ENCODE measurements around the gene DOCK7. TPM values are rescaled to one million over a fixed set of nuclear protein-coding genes. Genes with fewer than 3 reads are reported as not detected.
"Not testable (repeated sequence)": the region's sequence is repeated elsewhere in the genome, so short reads cannot be mapped to it uniquely, and the experiment has no call there.

Gene DOCK7
- total RNA-seq, 1 donor from 2014 or later: 63.7 TPM

- Mint-ChIP-seq H3K27ac (no peak overlapping the region), H3K27me3 (ENCODE audit: low read depth) (no peaks in the 10 kb centered on the region), H3K4me1 (no peaks in the 10 kb centered on the region), H3K36me3 (peaks cover 20% of the 10 kb centered on the region), H3K4me3 (no peak overlapping the region), H3K9me3 (no peaks in the 10 kb centered on the region)
- TF ChIP-seq, protein P1, sequence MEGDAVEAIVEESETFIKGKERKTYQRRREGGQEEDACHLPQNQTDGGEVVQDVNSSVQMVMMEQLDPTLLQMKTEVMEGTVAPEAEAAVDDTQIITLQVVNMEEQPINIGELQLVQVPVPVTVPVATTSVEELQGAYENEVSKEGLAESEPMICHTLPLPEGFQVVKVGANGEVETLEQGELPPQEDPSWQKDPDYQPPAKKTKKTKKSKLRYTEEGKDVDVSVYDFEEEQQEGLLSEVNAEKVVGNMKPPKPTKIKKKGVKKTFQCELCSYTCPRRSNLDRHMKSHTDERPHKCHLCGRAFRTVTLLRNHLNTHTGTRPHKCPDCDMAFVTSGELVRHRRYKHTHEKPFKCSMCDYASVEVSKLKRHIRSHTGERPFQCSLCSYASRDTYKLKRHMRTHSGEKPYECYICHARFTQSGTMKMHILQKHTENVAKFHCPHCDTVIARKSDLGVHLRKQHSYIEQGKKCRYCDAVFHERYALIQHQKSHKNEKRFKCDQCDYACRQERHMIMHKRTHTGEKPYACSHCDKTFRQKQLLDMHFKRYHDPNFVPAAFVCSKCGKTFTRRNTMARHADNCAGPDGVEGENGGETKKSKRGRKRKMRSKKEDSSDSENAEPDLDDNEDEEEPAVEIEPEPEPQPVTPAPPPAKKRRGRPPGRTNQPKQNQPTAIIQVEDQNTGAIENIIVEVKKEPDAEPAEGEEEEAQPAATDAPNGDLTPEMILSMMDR (IDR thresholded peaks at IDR 0.05; ENCODE audit: unreplicated experiment): peak; percentile 41
- peak in 1 of 2 experiments; percentile 54 for DNase-seq (ENCODE audit: low spot score in 2 of 2, unreplicated experiment in 2 of 2)
These were observed 157.6 kb downstream of the DOCK7 start for GRCh38 chr1:62530516-62531154.

DNA sequence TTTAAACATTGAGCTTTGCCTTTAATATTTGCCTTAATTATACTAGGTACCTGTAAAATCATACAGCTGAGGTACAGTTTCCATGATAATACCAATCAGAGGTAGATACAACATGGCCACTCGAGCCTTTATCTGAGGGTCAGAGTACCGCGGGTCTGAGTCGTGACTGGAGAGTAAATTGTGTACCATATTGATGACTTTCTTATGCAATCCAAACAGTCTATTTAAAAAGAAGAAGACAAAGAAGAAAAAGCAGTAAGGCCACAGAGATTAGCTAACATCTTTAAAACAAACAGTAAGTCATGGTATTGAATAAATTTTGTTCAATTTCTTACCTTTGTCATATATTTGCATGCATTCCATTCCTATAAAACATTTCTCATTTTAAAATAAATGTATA lies 159.0 kb downstream of the DOCK7 start:
- Mint-ChIP-seq H3K27me3 (ENCODE audit: low read depth) (no peaks in the 10 kb centered on the region), H3K4me1 (no peaks in the 10 kb centered on the region), H3K9me3 (no peaks in the 10 kb centered on the region), H3K27ac (no peak overlapping the region), H3K4me3 (no peak overlapping the region), H3K36me3 (peaks cover 19% of the 10 kb centered on the region)
- TF ChIP-seq, protein P1 (IDR thresholded peaks at IDR 0.05; ENCODE audit: unreplicated experiment): no peak
- no peak for DNase-seq (ENCODE audit: low spot score in 2 of 2, unreplicated experiment in 2 of 2)

- no peaks in the 10 kb centered on the region for H3K9me3 Mint-ChIP-seq
- peaks cover 21% of the 10 kb centered on the region for H3K36me3 Mint-ChIP-seq
- DNase-seq (ENCODE audit: low spot score in 2 of 2, unreplicated experiment in 2 of 2): no peak
- H3K27ac Mint-ChIP-seq: no peak overlapping the region
- H3K27me3 Mint-ChIP-seq (ENCODE audit: low read depth): no peaks in the 10 kb centered on the region
- TF ChIP-seq, protein P1 (IDR thresholded peaks at IDR 0.05; ENCODE audit: unreplicated experiment): no peak
- no peak overlapping the region for H3K4me3 Mint-ChIP-seq
- no peaks in the 10 kb centered on the region for H3K4me1 Mint-ChIP-seq
These were observed 160.2 kb downstream of the DOCK7 start for GRCh38 chr1:62528015-62528414.

- not testable (repeated sequence) for H3K9me3 Mint-ChIP-seq; H3K4me3 Mint-ChIP-seq; H3K4me1 Mint-ChIP-seq; DNase-seq (ENCODE audit: low spot score in 2 of 2, unreplicated experiment in 2 of 2); H3K27me3 Mint-ChIP-seq (ENCODE audit: low read depth); H3K27ac Mint-ChIP-seq
- peaks cover 21% of the 10 kb centered on the region for H3K36me3 Mint-ChIP-seq
These were observed 160.8 kb downstream of the DOCK7 start for GRCh38 chr1:62527346-62527745.

DNA sequence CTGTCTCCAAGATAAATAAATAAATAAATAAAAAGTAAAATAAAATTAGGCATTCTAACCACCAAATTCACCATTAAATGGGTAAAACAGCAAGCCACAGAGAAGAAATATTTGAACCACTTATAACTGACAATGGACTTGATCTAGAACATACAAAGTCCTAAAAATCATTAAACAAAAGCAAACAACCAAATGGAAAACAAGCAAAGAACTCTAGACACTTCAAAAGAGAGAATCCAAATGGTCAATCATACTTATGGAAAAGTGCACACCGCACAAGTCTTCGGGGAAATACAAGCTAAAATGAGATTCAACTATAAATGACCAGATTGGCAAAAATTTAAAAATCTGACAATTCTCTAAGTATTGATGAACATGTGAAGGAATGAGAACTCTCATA lies 164.3 kb downstream of the DOCK7 start:
- TF ChIP-seq, protein P1 (IDR thresholded peaks at IDR 0.05; ENCODE audit: unreplicated experiment): no peak
- Mint-ChIP-seq H3K4me3 (no peak overlapping the region), H3K9me3 (peaks cover 16% of the 10 kb centered on the region), H3K27ac (no peak overlapping the region), H3K36me3 (peaks cover 43% of the 10 kb centered on the region), H3K4me1 (no peaks in the 10 kb centered on the region), H3K27me3 (ENCODE audit: low read depth) (no peaks in the 10 kb centered on the region)
- DNase-seq (ENCODE audit: low spot score in 2 of 2, unreplicated experiment in 2 of 2): no peak

DNA sequence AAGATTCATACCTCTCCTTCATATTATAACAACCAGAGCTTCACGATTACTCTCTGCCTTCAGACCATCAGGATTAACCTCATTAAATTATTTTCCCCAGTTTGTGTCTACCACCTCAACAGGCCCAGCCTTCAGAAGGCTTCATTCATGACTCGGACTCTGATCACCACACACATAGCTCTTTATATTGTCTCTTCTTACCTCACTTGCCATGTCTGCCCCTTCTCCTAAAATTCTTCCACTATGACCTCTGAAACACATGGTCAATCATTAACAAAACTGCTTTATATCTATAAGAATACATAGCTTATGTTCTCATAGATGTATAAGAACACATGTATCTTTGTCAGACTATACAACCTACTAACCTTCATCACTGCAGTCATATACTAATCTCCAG lies 171.6 kb downstream of the DOCK7 start:
- Mint-ChIP-seq H3K27ac (no peak overlapping the region), H3K27me3 (ENCODE audit: low read depth) (no peaks in the 10 kb centered on the region), H3K4me1 (no peaks in the 10 kb centered on the region), H3K36me3 (peaks cover 36% of the 10 kb centered on the region), H3K4me3 (no peak overlapping the region), H3K9me3 (peaks cover 17% of the 10 kb centered on the region)
- DNase-seq (ENCODE audit: low spot score in 2 of 2, unreplicated experiment in 2 of 2): no peak
- TF ChIP-seq, protein P1 (IDR thresholded peaks at IDR 0.05; ENCODE audit: unreplicated experiment): no peak
